K562 (cell line): Measurements from ENCODE around the gene CBLC. TPM values are rescaled to one million over a fixed set of nuclear protein-coding genes. Genes with fewer than 3 reads are reported as not detected.

ENCODE experiments used
- CREB3 ChIP-seq: fragments of 450-650 bp; conservative IDR thresholded peaks from 2 replicates; pipeline ENCODE4 v1.6.1; 2016; ENCODE audit warnings: missing genetic modification characterization, low read depth, mild to moderate bottlenecking, missing compliant biosample characterization, moderate library complexity
- ETS2 ChIP-seq: IDR thresholded peaks from 2 replicates; pipeline ENCODE4 v1.6.1; 2016; ENCODE audit warnings: borderline replicate concordance, missing genetic modification characterization, mild to moderate bottlenecking, moderate library complexity, missing compliant biosample characterization; ENCODE audit not compliant: poor library complexity, severe bottlenecking
- GTF2F1 ChIP-seq: IDR thresholded peaks from 2 replicates; pipeline ENCODE4 v1.6.1; 2011; ENCODE audit warnings: low read depth, low read length, improper control_type of control experiment
- KDM2B ChIP-seq: fragments of 250-450 bp; sonication (Bioruptor Pico); IDR thresholded peaks from 2 replicates; pipeline ENCODE4 v1.8.0; 2021; ENCODE audit warnings: mild to moderate bottlenecking, moderate library complexity
- KLF13 ChIP-seq: fragments of 450-650 bp; IDR thresholded peaks from 2 replicates; pipeline ENCODE4 v1.6.1; 2016; ENCODE audit warnings: missing genetic modification characterization, low read depth, mild to moderate bottlenecking, missing compliant biosample characterization, moderate library complexity, borderline replicate concordance
- MBD2 ChIP-seq: sonication (generic); IDR thresholded peaks from 2 replicates; pipeline ENCODE4 v1.6.1; 2016; ENCODE audit warnings: low read depth, borderline replicate concordance
- MLLT1 ChIP-seq, 2 experiments: fragments of 450-650 bp; IDR thresholded peaks; 2 replicates each; pipeline ENCODE4 v1.6.1; 2016
- MYNN ChIP-seq, 2 experiments: sonication (generic); formaldehyde crosslinking in 1 of 2; IDR thresholded peaks; 2 replicates each; pipeline versions ENCODE4 v1.5.0 to v1.6.1; 2016 to 2020; ENCODE audit warnings: antibody characterized with exemption in 1 of 2, missing genetic modification reagents in 1 of 2
- SIN3B ChIP-seq: fragments of 450-650 bp; IDR thresholded peaks from 2 replicates; pipeline ENCODE4 v1.6.1; 2017; ENCODE audit warnings: low read depth, mild to moderate bottlenecking, moderate library complexity
- SMAD3 ChIP-seq: fragments of 450-650 bp; formaldehyde crosslinking; conservative IDR thresholded peaks from 2 replicates; pipeline ENCODE4 v1.4.0; 2020; ENCODE audit warnings: mild to moderate bottlenecking
- TAF1 ChIP-seq: IDR thresholded peaks from 2 replicates; pipeline ENCODE4 v1.6.1; 2011; ENCODE audit warnings: mild to moderate bottlenecking, low read length, moderate library complexity; ENCODE audit not compliant: insufficient read depth, control insufficient read depth, severe bottlenecking; ENCODE audit errors: extremely low read depth
- TAF7 ChIP-seq: fragments of 450-650 bp; IDR thresholded peaks from 2 replicates; pipeline ENCODE4 v1.6.1; 2016; ENCODE audit warnings: missing genetic modification characterization, missing compliant biosample characterization
- TFAM ChIP-seq: fragments of 250-450 bp; sonication (Bioruptor Pico); conservative IDR thresholded peaks from 2 replicates; pipeline ENCODE4 v1.5.0; 2021; ENCODE audit warnings: mild to moderate bottlenecking, moderate library complexity
- XRCC3 ChIP-seq: fragments of 450-650 bp; IDR thresholded peaks from 2 replicates; pipeline ENCODE4 v1.6.1; 2017; ENCODE audit warnings: mild to moderate bottlenecking, moderate library complexity
- ZBTB11 ChIP-seq, 3 experiments: fragments of 200-800 bp in 1 of 3; fragments of 250-450 bp in 1 of 3; fragments of 450-650 bp in 1 of 3; sonication (Bioruptor Pico) in 1 of 3; sonication (Bioruptor generic) in 1 of 3; formaldehyde crosslinking in 1 of 3; IDR thresholded peaks; 2 replicates each; pipeline versions ENCODE4 v1.6.1 to v1.8.0; 2016 to 2022; ENCODE audit warnings: mild to moderate bottlenecking in 2 of 3, missing genetic modification characterization in 2 of 3, missing compliant biosample characterization in 1 of 3, moderate library complexity in 1 of 3
- ZNF224 ChIP-seq: sonication (generic); formaldehyde crosslinking; IDR thresholded peaks from 2 replicates; pipeline ENCODE4 v1.8.0; 2022; ENCODE audit warnings: mild to moderate bottlenecking, missing genetic modification reagents
- ZNF655 ChIP-seq: fragments of 250-450 bp; sonication (Bioruptor Pico); IDR thresholded peaks from 2 replicates; pipeline ENCODE4 v1.5.0; 2021
- ZNF830 ChIP-seq: fragments of 250-450 bp; sonication (Bioruptor Pico); IDR thresholded peaks from 2 replicates; pipeline ENCODE4 v1.5.0; 2021; ENCODE audit warnings: mild to moderate bottlenecking
- polyA plus RNA-seq, 8 experiments: library from polyadenylated mRNA; depleted of rRNA in 4 of 8; stranded (reverse) in 5 of 8; unstranded in 3 of 8; fragments of >200 nt; fragmentation: Nextera tagmentation in 2 of 8; fragmentation: Illumina TruSeq in 1 of 8; extraction: Ambion mirVana in 2 of 8; extraction: Trizol in 1 of 8; gene quantifications; 2 replicates each; pipeline versions ENCODE4 v1.2.1 to v1.2.3, GENCODE V29; 2011 to 2014; ENCODE audit warnings: inconsistent platforms in 1 of 8, missing spikeins in 1 of 8
- total RNA-seq, 7 experiments: library from RNA; depleted of rRNA in 6 of 7; stranded (reverse); fragments of >200 nt in 6 of 7; fragmentation: Illumina TruSeq in 2 of 7; extraction: Trizol in 2 of 7; gene quantifications; 2 replicates each; pipeline versions ENCODE4 v1.2.1 to v1.2.3, GENCODE V29; 2011 to 2021; ENCODE audit warnings: low replicate concordance in 1 of 7

The CBLC gene
- total and polyA plus RNA-seq, 9 of the 15 experiments (the other 6 are each of a cell fraction or from before 2014, with no cell fraction given), result 0.09 TPM; not detected in 8

- TF ChIP-seq CREB3 (tag) (no peak), SIN3B (peak; percentile 50; the same call in 1 of the 2 replicates), XRCC3 (no peak), TAF7 (tag) (no peak), ZNF655 (CRISPR knock-in tag) (no peak), TFAM (no peak), MLLT1 (IDR thresholded peaks at IDR 0.05) (peak in 1 of 2 experiments; percentile 69; a peak in 2 of 4 replicates), MBD2 (no peak), KDM2B (CRISPR knock-in tag) (0 out of 2 replicates have a peak, but pooled peaks have one; percentile 19), ZNF224 (CRISPR knock-in tag) (no peak), ZNF830 (no peak), GTF2F1 (no peak), ETS2 (tag) (no peak), KLF13 (tag) (no peak), SMAD3 (CRISPR knock-in tag) (no peak), ZBTB11 (CRISPR knock-in tag; IDR thresholded peaks at IDR 0.05) (no peak), MYNN (IDR thresholded peaks at IDR 0.05) (no peak), MYNN (CRISPR knock-in tag; IDR thresholded peaks at IDR 0.05) (no peak), TAF1 (peak; percentile 38)
These were observed 68.1 kb downstream of the CBLC start, which contains the start of gene NECTIN2 (continued) for GRCh38 chr19:44845612-44846454.
